Measurements from ENCODE around the gene SFI1.

- no peak for TF ChIP-seq POLR2AphosphoS5 (IDR thresholded peaks at IDR 0.05)
- TF ChIP-seq, protein P1, sequence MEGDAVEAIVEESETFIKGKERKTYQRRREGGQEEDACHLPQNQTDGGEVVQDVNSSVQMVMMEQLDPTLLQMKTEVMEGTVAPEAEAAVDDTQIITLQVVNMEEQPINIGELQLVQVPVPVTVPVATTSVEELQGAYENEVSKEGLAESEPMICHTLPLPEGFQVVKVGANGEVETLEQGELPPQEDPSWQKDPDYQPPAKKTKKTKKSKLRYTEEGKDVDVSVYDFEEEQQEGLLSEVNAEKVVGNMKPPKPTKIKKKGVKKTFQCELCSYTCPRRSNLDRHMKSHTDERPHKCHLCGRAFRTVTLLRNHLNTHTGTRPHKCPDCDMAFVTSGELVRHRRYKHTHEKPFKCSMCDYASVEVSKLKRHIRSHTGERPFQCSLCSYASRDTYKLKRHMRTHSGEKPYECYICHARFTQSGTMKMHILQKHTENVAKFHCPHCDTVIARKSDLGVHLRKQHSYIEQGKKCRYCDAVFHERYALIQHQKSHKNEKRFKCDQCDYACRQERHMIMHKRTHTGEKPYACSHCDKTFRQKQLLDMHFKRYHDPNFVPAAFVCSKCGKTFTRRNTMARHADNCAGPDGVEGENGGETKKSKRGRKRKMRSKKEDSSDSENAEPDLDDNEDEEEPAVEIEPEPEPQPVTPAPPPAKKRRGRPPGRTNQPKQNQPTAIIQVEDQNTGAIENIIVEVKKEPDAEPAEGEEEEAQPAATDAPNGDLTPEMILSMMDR (IDR thresholded peaks at IDR 0.05) = no peak
Observed at GRCh38 chr22:31654408-31654807, 158.1 kb downstream of the SFI1 start.
